Activated CD4-positive, alpha-beta T cell treated with anti-CD3 and anti-CD28 coated beads, Interleukin-2, Interleukin-6, amounts not matched to agents 100 ng/mL and 50 ng/mL, durations not matched to agents 16 hours and 8 hours (primary cell): ENCODE measurements around the gene BTN3A1.
"Not testable (repeated sequence)": the region's sequence is repeated elsewhere in the genome, so short reads cannot be mapped to it uniquely, and the experiment has no call there.

ENCODE experiments used
- DNase-seq: peaks from one replicate; pipeline ENCODE4 v3.0.0-alpha.2; 2020

The BTN3A1 gene

GRCh38 chr6:26401987-26402658 is at the start of gene BTN3A1:
BTN3A1 (plus strand) TSS chr6:26402275; CDS start chr6:26405564, 3,289 bp downstream.
- peak; percentile 79 for DNase-seq

DNA sequence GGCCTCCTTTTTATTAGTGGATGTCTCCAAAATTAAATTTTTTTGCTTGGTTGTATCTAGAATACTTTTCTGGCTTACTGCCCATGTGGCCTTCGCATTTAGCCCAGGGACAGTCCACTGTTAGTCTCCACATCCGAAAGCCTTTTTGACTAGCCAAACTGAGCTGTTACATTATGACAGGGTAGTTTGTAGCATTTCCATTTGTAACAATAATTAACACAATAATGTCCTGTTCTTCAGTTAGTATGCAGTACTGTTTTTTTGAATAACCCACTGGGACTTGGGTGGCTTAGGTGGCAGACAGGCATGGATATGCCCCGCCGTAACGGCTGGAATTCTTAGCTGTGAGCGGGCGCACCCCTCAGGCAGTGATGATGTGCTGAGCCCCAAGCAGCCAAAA is 49.8 kb upstream of the BTN3A1 start:
- DNase-seq = no peak

- no peak for DNase-seq
These were observed 47.9 kb upstream of the BTN3A1 start for GRCh38 chr6:26354162-26354561.

DNA sequence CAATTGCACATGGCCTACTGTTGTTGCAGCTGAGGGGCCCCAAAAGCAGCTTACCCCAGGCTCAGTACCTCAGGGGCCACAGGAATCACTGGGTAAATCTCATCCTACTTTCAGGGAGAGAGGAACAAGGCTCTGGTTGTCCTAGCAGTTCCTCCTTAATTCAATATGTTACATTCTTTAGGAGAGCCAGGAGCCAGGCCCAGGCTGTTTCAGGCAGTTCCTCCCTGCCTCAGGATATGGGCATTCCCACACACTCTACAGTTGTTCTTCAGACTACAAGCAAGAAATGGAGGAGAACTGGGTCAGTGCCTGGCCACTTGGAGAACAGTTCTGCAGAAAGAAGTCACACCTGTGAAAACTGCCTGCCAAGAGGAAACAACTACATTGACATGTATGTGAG is 46.7 kb upstream of the BTN3A1 start:
- no peak for DNase-seq

DNA sequence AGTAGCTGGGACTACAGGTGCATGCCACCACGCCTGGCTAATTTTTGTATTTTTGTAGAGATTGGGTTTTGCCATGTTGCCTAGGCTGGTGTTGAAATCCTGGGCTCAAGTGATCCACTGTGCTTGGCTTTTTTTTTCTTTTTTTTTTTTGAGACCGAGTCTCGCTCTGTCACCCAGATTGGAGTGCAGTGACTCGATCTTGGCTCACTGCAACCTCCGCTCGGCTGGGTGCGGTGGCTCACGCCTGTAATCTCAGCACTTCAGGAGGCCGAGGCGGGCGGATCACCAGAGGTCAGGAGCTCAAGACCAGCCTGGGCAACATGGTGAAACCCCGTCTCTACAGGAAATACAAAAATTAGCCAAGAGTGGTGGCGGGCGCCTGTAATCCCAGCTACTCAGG is 44.5 kb upstream of the BTN3A1 start:
- DNase-seq = not testable (repeated sequence)

DNA sequence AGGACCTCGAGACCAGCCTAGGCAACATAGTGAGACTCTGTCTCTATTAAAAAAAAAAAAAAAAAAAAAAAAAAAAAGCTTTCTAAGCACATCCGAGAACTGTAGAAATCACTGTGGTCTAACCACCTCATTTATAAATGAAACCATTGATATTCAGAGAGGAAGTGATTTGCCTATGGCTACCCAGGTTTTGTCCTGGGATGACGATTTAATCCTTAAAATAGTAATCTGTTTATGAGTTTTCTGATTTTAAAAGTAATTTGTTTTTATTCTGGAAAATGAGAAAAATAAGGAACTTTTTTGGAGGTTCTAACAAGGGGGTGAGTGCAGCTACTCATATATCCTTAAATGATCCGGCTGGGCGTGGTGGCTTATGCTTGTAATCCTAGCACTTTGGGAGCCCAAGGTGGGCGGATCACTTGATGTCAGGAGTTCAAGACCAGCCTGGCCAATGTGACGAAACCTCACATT is 43.5 kb upstream of the BTN3A1 start:
- peak; percentile 26 for DNase-seq

- DNase-seq = no peak
These were observed 42.3 kb upstream of the BTN3A1 start for GRCh38 chr6:26359765-26360164.

- no peak for DNase-seq
These were observed 41.3 kb upstream of the BTN3A1 start for GRCh38 chr6:26360451-26361416.

DNA sequence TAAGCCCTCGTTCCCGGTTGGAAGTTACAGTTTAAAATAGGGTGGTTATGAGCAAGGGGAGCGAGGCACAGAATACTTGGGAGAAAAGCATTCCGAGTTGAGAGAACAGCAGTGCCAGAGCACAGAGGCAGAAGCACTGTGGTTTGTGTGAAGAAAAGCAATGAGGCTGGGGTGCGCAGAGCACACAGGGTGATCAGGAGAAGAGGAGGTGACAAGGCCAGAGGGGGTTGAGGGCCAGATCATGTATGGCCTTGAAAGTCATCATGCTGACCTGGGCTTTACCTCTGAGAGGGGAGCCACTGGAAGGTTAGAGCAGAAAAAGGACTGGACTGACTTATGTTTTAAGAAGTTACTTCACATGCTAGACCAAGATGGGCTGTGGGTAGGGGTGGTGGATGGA is 40.5 kb upstream of the BTN3A1 start:
- no peak for DNase-seq

DNA sequence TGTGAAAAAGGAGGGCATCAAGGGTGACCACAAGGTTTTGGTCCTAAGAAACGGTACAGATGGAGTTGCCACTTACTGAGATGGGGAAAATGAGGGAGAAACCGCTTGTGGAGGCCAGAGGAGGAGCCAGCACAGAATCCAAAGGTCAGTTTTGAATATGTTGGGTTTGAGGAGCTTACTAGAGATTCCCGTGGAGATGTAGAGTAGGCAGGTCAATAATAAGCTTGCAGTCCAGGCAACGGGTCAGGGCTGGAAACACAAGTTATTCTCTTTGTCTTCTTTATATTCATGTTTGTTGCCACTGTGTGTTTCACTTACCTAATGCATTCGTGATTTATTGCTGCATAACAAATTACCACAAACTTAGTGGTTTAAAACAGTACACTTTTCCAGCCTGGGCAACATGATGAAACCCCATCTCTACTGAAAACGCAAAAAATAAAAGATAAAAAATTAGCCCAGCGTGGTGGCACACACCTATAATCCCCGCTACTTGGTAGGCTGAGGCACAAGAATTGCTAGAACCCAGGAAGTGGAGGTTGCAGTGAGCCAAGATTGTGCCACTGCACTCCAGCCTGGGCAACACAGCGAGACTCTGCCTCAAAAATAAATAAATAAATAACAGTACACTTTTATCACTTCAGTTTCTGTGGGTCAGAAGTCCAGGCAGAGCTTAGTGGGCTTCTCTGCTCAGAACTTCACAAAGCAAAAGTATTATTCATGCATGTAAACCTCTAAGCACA is 39.8 kb upstream of the BTN3A1 start:
- no peak for DNase-seq

DNA sequence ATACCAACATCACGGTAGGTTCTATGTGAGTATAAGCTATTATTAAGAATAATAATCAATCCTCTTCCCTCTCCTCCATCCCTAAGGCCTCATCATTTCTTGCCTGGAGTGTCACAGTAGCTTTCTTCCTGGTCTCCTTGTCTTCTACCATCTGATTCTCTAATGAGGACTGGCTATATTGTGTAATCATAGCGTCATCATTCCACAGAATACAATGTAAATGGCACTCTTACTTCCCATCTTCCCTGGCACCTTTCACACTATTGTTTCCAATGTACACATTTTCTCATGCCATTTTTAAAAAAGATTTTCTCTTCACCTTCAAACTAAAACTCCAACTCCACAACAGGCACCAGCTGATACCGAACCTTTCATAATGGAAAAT is 39.2 kb upstream of the BTN3A1 start:
- DNase-seq = no peak

- DNase-seq = peak; percentile 25
These were observed 38.0 kb upstream of the BTN3A1 start for GRCh38 chr6:26363882-26364701.

DNA sequence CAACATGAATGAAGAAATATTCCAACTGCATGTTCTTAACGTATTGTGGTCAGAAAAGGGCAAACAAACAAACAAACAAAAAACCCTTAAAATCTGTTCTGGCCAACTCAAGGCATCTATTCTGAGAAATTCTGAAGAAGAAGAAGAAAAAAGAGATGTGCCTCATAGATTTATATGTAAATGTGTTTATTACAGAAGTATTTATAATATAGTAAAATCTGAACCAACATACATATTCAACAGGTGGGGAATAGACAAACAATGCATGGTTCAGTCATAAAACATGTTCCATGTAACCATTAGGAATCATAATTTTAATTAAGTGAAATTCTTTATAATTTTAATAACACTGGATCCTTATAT is 36.5 kb upstream of the BTN3A1 start:
- no peak for DNase-seq

DNA sequence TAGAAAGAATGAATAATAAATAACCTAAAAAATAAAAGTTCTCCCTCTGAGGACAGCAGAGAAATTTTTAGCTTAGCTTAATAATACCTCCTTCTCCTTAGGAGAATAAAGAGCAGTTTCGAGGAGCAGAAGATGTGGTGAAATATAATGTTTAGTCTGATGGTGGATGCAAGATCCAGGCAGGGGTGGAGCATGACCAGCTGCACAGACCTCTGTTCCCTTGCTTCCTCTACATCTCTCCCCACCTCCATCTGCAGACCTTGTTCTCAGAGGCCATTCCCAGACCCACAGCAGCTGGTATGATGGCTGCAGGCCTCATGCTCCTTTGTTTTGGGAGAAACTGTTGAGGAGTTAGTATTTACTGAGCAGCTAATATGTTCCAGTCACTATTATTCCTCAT is 35.6 kb upstream of the BTN3A1 start:
- no peak for DNase-seq

DNA sequence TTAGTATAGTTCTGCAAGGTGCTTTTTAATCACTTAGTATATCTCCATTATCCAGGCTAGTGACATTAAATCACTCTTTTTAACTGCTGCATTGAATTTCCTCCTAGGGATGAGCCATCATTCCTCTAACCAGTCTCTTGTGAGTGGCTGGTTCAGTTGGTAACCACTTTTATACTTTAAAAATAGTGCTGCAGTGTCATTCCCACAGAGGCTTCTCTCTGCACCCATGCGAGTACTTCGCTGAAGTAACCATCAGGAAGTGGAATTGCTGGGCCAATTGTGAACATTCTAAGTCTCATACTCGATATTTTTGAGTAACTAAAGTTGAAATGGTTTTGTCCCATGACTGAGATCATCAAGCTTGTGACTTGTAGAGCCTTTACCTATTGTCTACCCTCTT is 35.0 kb upstream of the BTN3A1 start:
- no peak for DNase-seq

- not testable (repeated sequence) for DNase-seq
These were observed 30.3 kb upstream of the BTN3A1 start for GRCh38 chr6:26371813-26372212.

DNA sequence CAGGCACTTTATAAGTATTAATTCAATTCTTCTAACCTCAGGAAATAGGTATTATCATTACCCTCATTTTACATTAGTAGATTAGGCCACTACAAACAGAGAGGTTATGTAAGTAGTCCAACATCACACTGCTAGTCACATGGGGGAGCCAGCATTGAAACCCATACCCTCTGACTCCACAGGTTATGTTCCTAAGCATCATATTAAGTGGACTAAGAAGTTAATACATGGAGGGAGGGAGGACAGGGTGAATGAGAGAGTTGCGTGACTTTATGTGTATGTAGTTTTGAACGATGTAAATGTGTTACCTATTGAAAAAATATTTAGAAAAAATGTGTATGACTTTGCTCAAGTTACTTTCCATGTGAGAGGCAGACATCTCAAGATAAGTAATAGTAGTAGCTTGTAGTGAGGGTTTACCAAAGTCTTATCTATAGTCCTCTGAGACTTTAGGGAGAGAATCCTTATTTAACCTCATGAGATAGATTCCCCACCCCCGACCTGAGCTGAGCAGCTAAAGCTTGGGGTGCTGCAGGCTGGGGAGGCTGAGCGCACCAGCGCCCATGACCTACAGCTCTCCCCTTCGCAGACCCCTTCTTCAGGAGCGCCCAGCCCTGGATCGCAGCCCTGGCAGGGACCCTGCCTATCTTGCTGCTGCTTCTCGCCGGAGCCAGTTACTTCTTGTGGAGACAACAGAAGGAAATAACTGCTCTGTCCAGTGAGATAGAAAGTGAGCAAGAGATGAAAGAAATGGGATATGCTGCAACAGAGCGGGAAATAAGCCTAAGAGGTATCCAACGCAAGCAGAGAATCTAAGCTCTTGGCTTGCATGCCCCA is 29.5 kb upstream of the BTN3A1 start:
- no peak for DNase-seq

GRCh38 chr6:26375270-26375669 is 26.8 kb upstream of the BTN3A1 start:
- no peak for DNase-seq

DNA sequence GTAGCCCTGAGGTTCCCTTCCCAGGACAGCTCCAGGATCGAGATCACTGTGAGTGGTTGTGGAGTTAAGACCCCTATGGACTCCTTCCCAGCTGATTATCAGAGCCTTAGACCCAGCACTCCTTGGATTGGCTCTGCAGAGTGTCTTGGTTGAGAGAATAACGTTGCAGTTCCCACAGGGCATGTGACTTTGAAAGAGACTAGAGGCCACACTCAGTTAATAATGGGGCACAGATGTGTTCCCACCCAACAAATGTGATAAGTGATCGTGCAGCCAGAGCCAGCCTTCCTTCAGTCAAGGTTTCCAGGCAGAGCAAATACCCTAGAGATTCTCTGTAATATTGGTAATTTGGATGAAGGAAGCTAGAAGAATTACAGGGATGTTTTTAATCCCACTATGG is 24.4 kb upstream of the BTN3A1 start:
- no peak for DNase-seq

DNA sequence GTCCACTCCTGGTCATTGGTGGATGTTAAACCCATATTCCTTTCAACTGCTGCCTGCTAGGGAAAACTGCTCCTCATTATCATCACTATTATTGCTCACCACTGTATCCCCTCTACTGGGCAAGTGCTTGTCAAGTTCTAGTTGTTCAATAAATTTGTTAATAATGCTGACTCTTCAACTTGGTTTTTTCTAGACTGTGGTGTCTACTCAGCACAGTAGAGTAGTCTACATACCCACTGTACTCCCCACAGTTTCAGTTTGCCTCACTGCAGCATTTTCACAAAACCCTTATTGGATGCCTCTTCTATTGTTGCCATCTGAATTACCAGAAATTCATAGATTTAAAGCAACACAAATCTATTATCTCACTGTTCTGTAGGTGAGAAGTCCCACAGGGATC is 23.9 kb upstream of the BTN3A1 start:
- peak; percentile 31 for DNase-seq

DNA sequence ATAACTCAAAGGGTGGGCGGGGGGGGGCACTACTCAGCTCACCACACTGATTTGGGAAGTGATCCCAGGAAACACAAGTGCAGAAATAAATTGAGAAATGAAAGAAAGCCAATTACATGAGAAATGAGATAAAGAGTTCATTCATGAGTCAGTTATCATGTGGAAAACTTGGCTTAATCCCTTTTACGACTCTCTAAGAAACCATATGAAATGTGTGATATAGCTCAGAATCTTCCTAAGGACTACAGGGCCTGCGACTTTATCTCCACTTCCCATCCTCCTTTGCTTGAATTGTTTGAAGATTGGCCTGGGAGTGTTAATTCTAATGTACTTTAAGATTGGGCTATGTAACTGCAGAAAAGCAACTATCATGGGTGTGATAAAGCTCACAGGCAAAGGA is 22.8 kb upstream of the BTN3A1 start:
- no peak for DNase-seq

DNA sequence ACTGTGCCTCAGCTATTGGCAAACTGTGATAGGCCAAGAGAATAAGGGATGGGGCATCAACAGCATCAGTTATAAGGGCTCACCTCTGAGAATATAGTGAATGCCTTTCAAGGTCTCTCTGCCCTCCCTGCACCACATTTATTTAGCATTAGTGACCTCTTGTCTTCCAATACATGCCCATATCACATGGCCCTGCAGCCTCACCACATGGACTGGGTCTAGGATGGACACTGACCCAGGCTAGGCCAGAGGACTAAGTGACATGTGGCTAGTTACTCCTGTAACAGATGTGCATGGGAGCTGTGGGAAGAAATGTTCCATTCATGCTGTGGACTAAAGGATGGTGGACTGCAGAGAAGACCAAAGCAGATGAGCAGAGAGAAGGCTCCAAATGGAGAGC is 22.3 kb upstream of the BTN3A1 start:
- DNase-seq = no peak
